ENCODE results near the gene CALML4.

DNA sequence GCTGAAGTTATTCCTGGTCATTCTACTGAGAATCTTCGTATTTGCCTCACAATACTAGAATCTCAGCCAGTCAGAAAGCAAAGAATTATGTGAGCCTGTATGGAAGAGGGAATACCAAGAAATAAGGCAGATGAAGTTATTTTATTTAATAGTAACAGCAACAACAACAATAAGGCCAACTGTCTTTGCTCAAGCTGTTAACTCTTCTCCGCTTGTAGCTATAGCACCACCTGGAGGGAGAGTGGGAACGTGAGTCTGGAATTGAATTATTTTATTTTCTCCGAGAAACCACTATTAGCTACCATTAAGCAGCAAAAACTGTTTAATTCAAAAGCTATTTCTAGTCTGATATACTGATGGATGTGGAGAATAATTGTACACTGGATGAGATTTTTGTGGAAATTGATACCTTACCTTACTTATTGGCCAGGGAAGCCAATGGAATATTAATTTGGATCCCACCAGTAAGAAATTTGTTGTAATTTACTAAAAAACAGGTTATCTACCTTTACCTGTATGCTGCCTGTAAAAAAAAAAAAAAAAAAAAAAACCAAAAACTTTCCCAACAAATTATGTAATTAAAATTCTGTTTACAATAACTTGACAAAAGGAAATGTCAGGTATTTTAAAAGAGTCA, 50.1 kb downstream of the CALML4 start:
- TF ChIP-seq, protein P1, sequence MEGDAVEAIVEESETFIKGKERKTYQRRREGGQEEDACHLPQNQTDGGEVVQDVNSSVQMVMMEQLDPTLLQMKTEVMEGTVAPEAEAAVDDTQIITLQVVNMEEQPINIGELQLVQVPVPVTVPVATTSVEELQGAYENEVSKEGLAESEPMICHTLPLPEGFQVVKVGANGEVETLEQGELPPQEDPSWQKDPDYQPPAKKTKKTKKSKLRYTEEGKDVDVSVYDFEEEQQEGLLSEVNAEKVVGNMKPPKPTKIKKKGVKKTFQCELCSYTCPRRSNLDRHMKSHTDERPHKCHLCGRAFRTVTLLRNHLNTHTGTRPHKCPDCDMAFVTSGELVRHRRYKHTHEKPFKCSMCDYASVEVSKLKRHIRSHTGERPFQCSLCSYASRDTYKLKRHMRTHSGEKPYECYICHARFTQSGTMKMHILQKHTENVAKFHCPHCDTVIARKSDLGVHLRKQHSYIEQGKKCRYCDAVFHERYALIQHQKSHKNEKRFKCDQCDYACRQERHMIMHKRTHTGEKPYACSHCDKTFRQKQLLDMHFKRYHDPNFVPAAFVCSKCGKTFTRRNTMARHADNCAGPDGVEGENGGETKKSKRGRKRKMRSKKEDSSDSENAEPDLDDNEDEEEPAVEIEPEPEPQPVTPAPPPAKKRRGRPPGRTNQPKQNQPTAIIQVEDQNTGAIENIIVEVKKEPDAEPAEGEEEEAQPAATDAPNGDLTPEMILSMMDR (IDR thresholded peaks at IDR 0.05), result peak; percentile 44 to 81 (median 70)
- TF ChIP-seq POLR2A (IDR thresholded peaks at IDR 0.05), result no peak
